Neural progenitor cell (in vitro differentiated cells): ENCODE measurements around the gene OBI1. TPM values are rescaled to one million over a fixed set of nuclear protein-coding genes. Genes with fewer than 3 reads are reported as not detected.
A peak's percentile ranks its signal among the peaks of the same experiment; 100 is the strongest.

Experiments used
- DNase-seq: peaks from one replicate; pipeline ENCODE4 v3.0.0-alpha.2; 2016; ENCODE audit warnings: low spot score
- H2AFZ ChIP-seq: fragments of 200-600 bp; sonication (generic); replicated peaks from 2 replicates; pipeline ENCODE4 v1.6.1; 2016; ENCODE audit warnings: antibody characterized with exemption
- H3F3A ChIP-seq: fragments of 200-600 bp; sonication (generic); 2 replicates; pipeline ENCODE4 v1.6.1; 2016; ENCODE audit warnings: antibody characterized with exemption, low read depth
- H3K27ac ChIP-seq: fragments of 200-600 bp; sonication (generic); 2 replicates; pipeline ENCODE4 v1.5.1; 2016; ENCODE audit warnings: mild to moderate bottlenecking
- H3K27me3 ChIP-seq: fragments of 200-600 bp; sonication (generic); 2 replicates; pipeline ENCODE4 v1.6.1; 2016; ENCODE audit warnings: mild to moderate bottlenecking, moderate library complexity
- H3K36me3 ChIP-seq: fragments of 200-600 bp; sonication (generic); 2 replicates; pipeline ENCODE4 v1.5.1; 2016
- H3K4me1 ChIP-seq: fragments of 200-600 bp; sonication (generic); 2 replicates; pipeline ENCODE4 v1.6.1; 2016; ENCODE audit warnings: mixed run types
- H3K4me2 ChIP-seq: fragments of 200-600 bp; sonication (generic); 2 replicates; pipeline ENCODE4 v1.6.1; 2016
- H3K4me3 ChIP-seq: fragments of 200-600 bp; sonication (generic); 2 replicates; pipeline ENCODE4 v1.5.1; 2016
- H3K79me2 ChIP-seq: fragments of 200-600 bp; sonication (generic); 2 replicates; pipeline ENCODE4 v1.6.1; 2016; ENCODE audit warnings: low read depth
- H3K9ac ChIP-seq: fragments of 200-600 bp; sonication (generic); 2 replicates; pipeline ENCODE4 v1.6.1; 2016
- H3K9me3 ChIP-seq: fragments of 200-600 bp; sonication (generic); 2 replicates; pipeline ENCODE4 v1.5.1; 2016; ENCODE audit warnings: low read depth
- H4K20me1 ChIP-seq: fragments of 200-600 bp; sonication (generic); 2 replicates; pipeline ENCODE4 v1.6.1; 2016; ENCODE audit warnings: low read depth
- H3K27ac Mint-ChIP-seq: 3 replicates; pipeline ENCODE4 v1.8.0; 2021; ENCODE audit warnings: mixed read lengths
- H3K27me3 Mint-ChIP-seq: 2 replicates; pipeline ENCODE4 v1.8.0; 2022; ENCODE audit warnings: low read depth, mild to moderate bottlenecking, inconsistent platforms, moderate library complexity, mixed read lengths; ENCODE audit not compliant: insufficient read depth
- H3K36me3 Mint-ChIP-seq: 3 replicates; pipeline ENCODE4 v1.8.0; 2021; ENCODE audit warnings: mixed read lengths
- H3K4me1 Mint-ChIP-seq: 3 replicates; pipeline ENCODE4 v1.8.0; 2021; ENCODE audit warnings: mixed read lengths
- H3K4me3 Mint-ChIP-seq: 3 replicates; pipeline ENCODE4 v1.8.0; 2021; ENCODE audit warnings: mild to moderate bottlenecking, moderate library complexity, mixed read lengths
- H3K9me3 Mint-ChIP-seq: 3 replicates; pipeline ENCODE4 v1.8.0; 2020; ENCODE audit warnings: mixed read lengths
- CTCF ChIP-seq: fragments of 200-600 bp; sonication (generic); IDR thresholded peaks from 2 replicates; pipeline ENCODE4 v1.5.1; 2017; ENCODE audit warnings: antibody characterized with exemption, mild to moderate bottlenecking
- EZH2 ChIP-seq: fragments of 200-600 bp; sonication (generic); IDR thresholded peaks from 2 replicates; pipeline ENCODE4 v1.6.1; 2017; ENCODE audit warnings: antibody characterized with exemption, mild to moderate bottlenecking, moderate library complexity
- EZH2phosphoT487 ChIP-seq: fragments of 200-600 bp; sonication (generic); IDR thresholded peaks from 2 replicates; pipeline ENCODE4 v1.6.1; 2017; ENCODE audit warnings: antibody characterized with exemption
- total RNA-seq: library from RNA; depleted of rRNA; stranded (reverse); fragments of >200 nt; gene quantifications from 2 replicates; pipeline ENCODE4 v1.2.3, GENCODE V29; 2015; ENCODE audit warnings: low replicate concordance

Gene OBI1
- total RNA-seq, 1 donor from 2014 or later, result 36.9 TPM

DNA sequence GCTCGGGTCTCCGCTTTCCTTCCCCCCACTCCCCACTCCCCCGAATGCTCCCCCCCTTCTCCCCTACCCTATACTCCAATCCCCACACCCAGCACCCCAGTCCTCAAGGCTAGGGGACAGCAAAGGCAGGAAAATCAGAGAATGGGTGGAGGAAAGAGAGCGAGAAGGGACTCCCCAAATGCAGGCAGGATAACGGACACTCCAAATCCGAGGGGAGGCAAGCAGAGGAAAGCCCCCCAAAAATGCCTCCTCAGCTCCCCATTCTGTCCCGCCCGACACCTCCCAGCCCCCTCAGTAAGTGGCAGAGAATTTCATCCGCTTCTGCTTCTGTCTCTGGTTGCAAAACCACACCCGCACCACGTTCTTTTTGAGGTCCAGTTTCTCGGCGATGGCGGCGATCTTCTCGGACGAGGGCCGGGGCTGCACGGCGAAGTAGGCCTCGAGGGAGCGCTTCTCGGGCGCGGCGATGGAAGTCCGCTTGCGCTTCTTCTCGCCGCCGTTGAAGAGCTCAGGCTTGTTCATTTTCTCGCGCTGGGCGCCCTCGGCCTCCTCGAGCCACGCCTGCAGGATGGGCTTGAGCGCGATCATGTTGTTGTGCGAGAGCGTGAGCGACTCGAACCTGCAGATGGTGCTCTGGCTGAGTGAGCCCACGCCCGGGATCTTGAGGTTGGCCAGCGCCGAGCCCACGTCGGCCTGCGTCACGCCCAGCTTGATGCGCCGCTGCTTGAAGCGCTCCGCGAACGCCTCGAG is 57.7 kb downstream of the OBI1 start:
- TF ChIP-seq EZH2 (peak; percentile 54), EZH2phosphoT487 (peak; percentile 84), CTCF (no peak)
- Histone ChIP-seq H3K4me2 (peak overlapping the region; percentile 78), H3K27me3 (peaks cover 98% of the 10 kb centered on the region), H3K4me3 (peak overlapping the region; percentile 29), H3K9ac (no peak overlapping the region), H2AFZ (peak overlapping the region; percentile 69), H3K27ac (no peak overlapping the region), H3K9me3 (no peaks in the 10 kb centered on the region), H4K20me1 (peaks cover 90% of the 10 kb centered on the region), H3K36me3 (no peaks in the 10 kb centered on the region), H3F3A (peaks cover 24% of the 10 kb centered on the region), H3K4me1 (peaks cover 17% of the 10 kb centered on the region), H3K79me2 (no peaks in the 10 kb centered on the region)
- DNase-seq, result peak; percentile 71
- Mint-ChIP-seq H3K27ac (no peak overlapping the region), H3K27me3 (peaks cover 87% of the 10 kb centered on the region), H3K9me3 (peaks cover 8% of the 10 kb centered on the region), H3K4me3 (peak overlapping the region; percentile 76), H3K4me1 (peaks cover 24% of the 10 kb centered on the region), H3K36me3 (no peaks in the 10 kb centered on the region)

DNA sequence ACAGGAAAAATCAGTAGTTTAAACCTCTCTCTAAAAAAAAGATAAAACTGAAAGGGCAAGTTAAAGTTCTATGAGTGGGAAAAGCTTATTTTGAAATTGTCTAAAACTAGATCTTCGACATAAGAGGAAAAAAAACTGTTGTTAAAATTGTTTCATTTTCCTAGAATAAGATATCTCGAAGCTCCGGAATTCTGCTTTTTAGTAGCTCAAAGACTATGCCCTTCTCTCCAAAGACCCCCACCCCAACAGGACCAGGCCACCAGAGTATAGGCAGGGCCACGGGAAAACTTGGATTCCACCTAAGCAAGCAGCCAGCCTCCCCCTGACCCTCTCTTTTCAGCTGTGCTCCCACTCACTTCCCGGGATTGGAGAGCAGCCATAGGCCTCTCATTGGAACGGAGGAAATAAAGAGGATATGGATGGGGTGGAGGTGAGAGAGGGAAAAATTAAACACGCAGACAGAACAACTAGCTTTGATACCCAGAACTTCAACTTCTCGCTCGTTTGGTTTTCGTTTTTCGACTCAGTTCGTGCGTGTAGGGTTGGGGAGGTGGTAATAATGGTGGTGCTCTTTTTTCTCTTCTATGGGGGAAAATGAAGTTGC is 58.6 kb downstream of the OBI1 start:
- H3K27ac ChIP-seq, result no peak overlapping the region
- TF ChIP-seq EZH2phosphoT487 (peak; percentile 3), CTCF (no peak), EZH2 (no peak)
- H3K9me3 ChIP-seq, result no peaks in the 10 kb centered on the region
- Mint-ChIP-seq H3K27ac (no peak overlapping the region), H3K4me3 (peak overlapping the region; percentile 76), H3K27me3 (peaks cover 84% of the 10 kb centered on the region), H3K36me3 (no peaks in the 10 kb centered on the region), H3K4me1 (peaks cover 27% of the 10 kb centered on the region), H3K9me3 (peaks cover 8% of the 10 kb centered on the region)
- no peaks in the 10 kb centered on the region for H3K36me3 ChIP-seq
- H4K20me1 ChIP-seq, result peaks cover 88% of the 10 kb centered on the region
- no peaks in the 10 kb centered on the region for H3K79me2 ChIP-seq
- H3K4me3 ChIP-seq, result no peak overlapping the region
- peaks cover 33% of the 10 kb centered on the region for H3F3A ChIP-seq
- peaks cover 19% of the 10 kb centered on the region for H3K4me1 ChIP-seq
- DNase-seq, result peak; percentile 31
- no peak overlapping the region for H3K9ac ChIP-seq
- H3K27me3 ChIP-seq, result peaks cover 98% of the 10 kb centered on the region
- no peak overlapping the region for H2AFZ ChIP-seq
- H3K4me2 ChIP-seq, result no peak overlapping the region

DNA sequence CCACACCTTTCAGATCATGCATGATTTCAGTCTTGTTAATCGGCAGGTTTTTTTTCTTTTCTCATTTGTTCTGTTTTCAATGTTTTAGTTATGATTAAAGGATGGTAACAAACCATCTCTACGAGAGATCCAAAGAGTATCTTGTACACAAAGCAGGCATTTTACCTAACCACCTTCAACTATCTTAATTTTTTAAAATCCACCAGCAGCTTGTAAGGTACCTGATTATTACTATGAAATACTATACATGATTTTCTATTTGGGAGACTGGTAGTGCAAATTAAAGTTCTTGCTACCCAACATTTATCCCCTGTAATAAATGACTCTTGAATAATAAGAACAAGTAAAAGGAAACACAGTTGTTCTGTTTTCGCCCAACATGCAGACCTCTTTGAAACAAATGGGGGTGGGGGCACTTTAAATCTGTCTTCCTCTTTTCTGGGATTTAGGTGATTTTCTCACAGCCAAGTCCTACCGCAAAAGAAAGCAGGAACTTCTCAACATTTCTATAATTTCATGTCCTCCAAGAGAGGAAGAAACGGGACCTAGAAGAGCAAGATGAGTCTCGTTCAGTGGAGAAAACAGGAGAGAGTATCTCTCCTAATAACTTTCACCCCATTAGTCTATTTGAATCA is 59.2 kb downstream of the OBI1 start:
- Histone ChIP-seq H4K20me1 (peaks cover 88% of the 10 kb centered on the region), H3K79me2 (no peaks in the 10 kb centered on the region), H3K9me3 (no peaks in the 10 kb centered on the region), H3K9ac (no peak overlapping the region), H3K4me3 (no peak overlapping the region), H3K36me3 (no peaks in the 10 kb centered on the region), H3K27ac (no peak overlapping the region), H3K4me1 (peaks cover 23% of the 10 kb centered on the region), H2AFZ (no peak overlapping the region), H3K4me2 (no peak overlapping the region), H3F3A (peaks cover 39% of the 10 kb centered on the region), H3K27me3 (peaks cover 98% of the 10 kb centered on the region)
- TF ChIP-seq EZH2 (peak; percentile 80), EZH2phosphoT487 (peak; percentile 62), CTCF (no peak)
- no peak overlapping the region for H3K27ac Mint-ChIP-seq
- H3K4me1 Mint-ChIP-seq, result peaks cover 29% of the 10 kb centered on the region
- peaks cover 82% of the 10 kb centered on the region for H3K27me3 Mint-ChIP-seq
- H3K4me3 Mint-ChIP-seq, result no peak overlapping the region
- DNase-seq, result no peak
- H3K9me3 Mint-ChIP-seq, result peaks cover 8% of the 10 kb centered on the region
- H3K36me3 Mint-ChIP-seq, result no peaks in the 10 kb centered on the region
